Aorta (tissue), 5 donors: ENCODE results near the gene FBXL14. TPM values are rescaled to one million over a fixed set of nuclear protein-coding genes. Genes with fewer than 3 reads are reported as not detected.

Experiments
- ATAC-seq: fragments of 200-7000 bp; cut with Tn5 transposase; one replicate; pipeline ENCODE4 v1.9.1; 2022; ENCODE audit warnings: moderate library complexity; ENCODE audit not compliant: low FRiP score
- DNase-seq, 2 donors: peaks; one replicate each; pipeline ENCODE4 v3.0.0-alpha.2; 2020
- H3K27ac ChIP-seq, 2 donors: one replicate each; pipeline ENCODE4 v1.5.1; 2013; ENCODE audit warnings: low read length in 2 of 2, mild to moderate bottlenecking in 2 of 2, moderate library complexity in 2 of 2, control low read depth in 1 of 2, inconsistent platforms in 1 of 2, low read depth in 1 of 2
- H3K27me3 ChIP-seq, 2 donors: one replicate each; pipeline ENCODE4 v1.6.1; 2013; ENCODE audit warnings: control low read depth in 1 of 2, low read length in 1 of 2, mild to moderate bottlenecking in 1 of 2, moderate library complexity in 1 of 2; ENCODE audit not compliant: insufficient read depth in 2 of 2, control insufficient read depth in 1 of 2
- H3K36me3 ChIP-seq, 2 donors: one replicate each; pipeline ENCODE4 v1.6.1; 2013; ENCODE audit warnings: control low read depth in 1 of 2, low read length in 1 of 2, mild to moderate bottlenecking in 1 of 2; ENCODE audit not compliant: insufficient read depth in 2 of 2, control insufficient read depth in 1 of 2
- H3K4me1 ChIP-seq, 2 donors: one replicate each; pipeline ENCODE4 v1.6.1; 2013; ENCODE audit warnings: low read length in 2 of 2, control low read depth in 1 of 2, mild to moderate bottlenecking in 1 of 2, moderate library complexity in 1 of 2; ENCODE audit not compliant: insufficient read depth in 2 of 2, control insufficient read depth in 1 of 2
- H3K4me3 ChIP-seq, 2 donors: one replicate each; pipeline ENCODE4 v1.5.1; 2013; ENCODE audit warnings: low read length in 2 of 2, control low read depth in 1 of 2, mild to moderate bottlenecking in 1 of 2
- H3K9me3 ChIP-seq: one replicate; pipeline ENCODE4 v1.6.1; 2013; ENCODE audit warnings: mild to moderate bottlenecking, low read length; ENCODE audit not compliant: control insufficient read depth
- WGBS, 2 donors: extraction: QIAGEN DNeasy Blood & Tissue Kit; methylation state at CpG; one replicate each; pipeline ENCODE4 v1.1.7; 2013; 5-methylcytosine and 5-hydroxymethylcytosine counted together
- intact Hi-C, 2 donors: fragments of 100-400 bp; cut with DNase I; formaldehyde crosslinking; loops; one replicate each; pipeline versions ENCODE4 v1.14.2 to v1.15.0; 2022
- polyA plus RNA-seq, 2 donors: library from polyadenylated mRNA; stranded (reverse); fragments of 200-250 nt; gene quantifications; one replicate each; pipeline ENCODE4 v1.2.3, GENCODE V29; 2013
- total RNA-seq, 2 donors: library from RNA; stranded (reverse); fragmentation: NEBNext Ultra II Directional; extraction: Animal tissue kit (Norgen Biotek cat#: 25700); gene quantifications; one replicate each; pipeline ENCODE4 v1.2.1, GENCODE V29; 2021
- donor health status: healthy with polysubstance abuse.
- donor health status: Bipolar disorder and iron deficiency.
- donor health status: DM: no; HTN: no; CAD: no.
- donor health status: DM: no; HTN: no; CAD: no.
- donor health status: DM: yes; HTN: yes; CAD: no.

The FBXL14 gene
- total and polyA plus RNA-seq, 4 donors = 2.8 to 13.2 (median 7.6) TPM

- DNase-seq (no peak), ATAC-seq (no peak)
- Histone ChIP-seq H3K4me1 (no peaks in the 10 kb centered on the region), H3K36me3 (no peaks in the 10 kb centered on the region), H3K27me3 (no peaks in the 10 kb centered on the region), H3K4me3 (peak within 1 kb of the TSS; percentile 36 to 40), H3K9me3 (no peaks in the 10 kb centered on the region), H3K27ac (no peak within 1 kb of the TSS)
- 86 to 89% methylated on average over 17 of the region's 17 CpGs for WGBS, 2 donors
- intact Hi-C loops = no loop called here
Observed at GRCh38 chr12:1628666-1629337, 34.4 kb upstream of the FBXL14 start, which contains the start of gene WNT5B. Gene WNT5B, plus strand, starts transcription at chr12:1629231. Its CDS starts 2,124 bp downstream, at chr12:1631355.

GRCh38 chr12:1622406-1622805 lies 28.0 kb upstream of the FBXL14 start:
- intact Hi-C loops = no loop called here
- no peaks in the 10 kb centered on the region for H3K36me3 ChIP-seq
- no peaks in the 10 kb centered on the region for H3K9me3 ChIP-seq
- ATAC-seq (no peak), DNase-seq (no peak)
- WGBS, 2 donors = 92 to 94% methylated on average over 3 of the region's 3 CpGs
- no peak overlapping the region for H3K27ac ChIP-seq
- no peaks in the 10 kb centered on the region for H3K27me3 ChIP-seq
- H3K4me3 ChIP-seq = no peak overlapping the region
- H3K4me1 ChIP-seq = no peaks in the 10 kb centered on the region

GRCh38 chr12:1620092-1620491 lies 25.7 kb upstream of the FBXL14 start:
- no peaks in the 10 kb centered on the region for H3K36me3 ChIP-seq
- no peaks in the 10 kb centered on the region for H3K27me3 ChIP-seq
- H3K9me3 ChIP-seq = no peaks in the 10 kb centered on the region
- no peak overlapping the region for H3K27ac ChIP-seq
- ATAC-seq (no peak), DNase-seq (no peak)
- no peaks in the 10 kb centered on the region for H3K4me1 ChIP-seq
- whole genome bisulfite sequencing, 2 donors = 45 to 58% methylated on average over 1 of the region's 1 CpG
- intact Hi-C loops = no loop called here
- no peak overlapping the region for H3K4me3 ChIP-seq

- no peak overlapping the region for H3K4me3 ChIP-seq
- no peaks in the 10 kb centered on the region for H3K9me3 ChIP-seq
- peak; percentile 57 for ATAC-seq
- 89 to 93% methylated on average over 8 of the region's 8 CpGs for WGBS, 2 donors
- intact Hi-C loops = no loop called here
- H3K4me1 ChIP-seq = no peaks in the 10 kb centered on the region
- H3K27ac ChIP-seq = no peak overlapping the region
- no peaks in the 10 kb centered on the region for H3K27me3 ChIP-seq
- no peaks in the 10 kb centered on the region for H3K36me3 ChIP-seq
- DNase-seq = peak; percentile 81 to 82
Observed at GRCh38 chr12:1619587-1619986, 25.2 kb upstream of the FBXL14 start.

- WGBS, 2 donors = 94% methylated on average over 4 of the region's 4 CpGs
Observed at GRCh38 chr12:1619159-1619558, 24.8 kb upstream of the FBXL14 start.

GRCh38 chr12:1618489-1618888 lies 24.1 kb upstream of the FBXL14 start:
- Histone ChIP-seq H3K36me3 (no peaks in the 10 kb centered on the region), H3K27me3 (no peaks in the 10 kb centered on the region), H3K9me3 (no peaks in the 10 kb centered on the region), H3K4me3 (no peak overlapping the region), H3K4me1 (no peaks in the 10 kb centered on the region), H3K27ac (no peak overlapping the region)
- no peak for DNase-seq
- intact Hi-C loops = no loop called here
- ATAC-seq = no peak

More at GRCh38 chr12:1619159-1619558, 24.8 kb upstream of the FBXL14 start:
- Histone ChIP-seq H3K27ac (no peak overlapping the region), H3K36me3 (no peaks in the 10 kb centered on the region), H3K4me3 (no peak overlapping the region), H3K9me3 (no peaks in the 10 kb centered on the region), H3K4me1 (no peaks in the 10 kb centered on the region), H3K27me3 (no peaks in the 10 kb centered on the region)
- DNase-seq = no peak
- ATAC-seq = no peak
- intact Hi-C loops = no loop called here

GRCh38 chr12:1616233-1617066 lies 22.1 kb upstream of the FBXL14 start:
- Histone ChIP-seq H3K9me3 (no peaks in the 10 kb centered on the region), H3K36me3 (no peaks in the 10 kb centered on the region), H3K27ac (no peak overlapping the region), H3K27me3 (no peaks in the 10 kb centered on the region), H3K4me1 (peaks cover 0 to 3% of the 10 kb centered on the region in 2 donors), H3K4me3 (no peak overlapping the region)
- 87 to 88% methylated on average over 16 of the region's 16 CpGs for WGBS, 2 donors
- DNase-seq (no peak), ATAC-seq (no peak)
- intact Hi-C loops = no loop called here

- H3K4me1 ChIP-seq = peaks cover 0 to 6% of the 10 kb centered on the region in 2 donors
- 98 to 99% methylated on average over 6 of the region's 6 CpGs for WGBS, 2 donors
- no peaks in the 10 kb centered on the region for H3K9me3 ChIP-seq
- no peak overlapping the region for H3K27ac ChIP-seq
- H3K4me3 ChIP-seq = no peak overlapping the region
- no peaks in the 10 kb centered on the region for H3K27me3 ChIP-seq
- DNase-seq (peak in 1 of 2 donors; percentile 67), ATAC-seq (no peak)
- no peaks in the 10 kb centered on the region for H3K36me3 ChIP-seq
- intact Hi-C loops = no loop called here
Observed at GRCh38 chr12:1614360-1614759, 20.0 kb upstream of the FBXL14 start.

- Histone ChIP-seq H3K4me1 (peaks cover 0 to 6% of the 10 kb centered on the region in 2 donors), H3K27ac (no peak overlapping the region), H3K9me3 (no peaks in the 10 kb centered on the region), H3K36me3 (no peaks in the 10 kb centered on the region), H3K27me3 (no peaks in the 10 kb centered on the region), H3K4me3 (no peak overlapping the region)
- DNase-seq = no peak
- 95 to 96% methylated on average over 4 of the region's 4 CpGs for WGBS, 2 donors
- intact Hi-C loops = no loop called here
- ATAC-seq = no peak
Observed at GRCh38 chr12:1613860-1614259, 19.5 kb upstream of the FBXL14 start.
